ENCODE data around the gene CLDN17.

The CLDN17 gene

GRCh38 chr21:30138483-30138882 is 28.1 kb downstream of the CLDN17 start:
- TF ChIP-seq, protein P1, sequence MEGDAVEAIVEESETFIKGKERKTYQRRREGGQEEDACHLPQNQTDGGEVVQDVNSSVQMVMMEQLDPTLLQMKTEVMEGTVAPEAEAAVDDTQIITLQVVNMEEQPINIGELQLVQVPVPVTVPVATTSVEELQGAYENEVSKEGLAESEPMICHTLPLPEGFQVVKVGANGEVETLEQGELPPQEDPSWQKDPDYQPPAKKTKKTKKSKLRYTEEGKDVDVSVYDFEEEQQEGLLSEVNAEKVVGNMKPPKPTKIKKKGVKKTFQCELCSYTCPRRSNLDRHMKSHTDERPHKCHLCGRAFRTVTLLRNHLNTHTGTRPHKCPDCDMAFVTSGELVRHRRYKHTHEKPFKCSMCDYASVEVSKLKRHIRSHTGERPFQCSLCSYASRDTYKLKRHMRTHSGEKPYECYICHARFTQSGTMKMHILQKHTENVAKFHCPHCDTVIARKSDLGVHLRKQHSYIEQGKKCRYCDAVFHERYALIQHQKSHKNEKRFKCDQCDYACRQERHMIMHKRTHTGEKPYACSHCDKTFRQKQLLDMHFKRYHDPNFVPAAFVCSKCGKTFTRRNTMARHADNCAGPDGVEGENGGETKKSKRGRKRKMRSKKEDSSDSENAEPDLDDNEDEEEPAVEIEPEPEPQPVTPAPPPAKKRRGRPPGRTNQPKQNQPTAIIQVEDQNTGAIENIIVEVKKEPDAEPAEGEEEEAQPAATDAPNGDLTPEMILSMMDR (IDR thresholded peaks at IDR 0.05; ENCODE audit: low read depth, low read length, missing control alignments) = no peak
- no peak for DNase-seq (ENCODE audit: extremely low read depth, low read depth)
- no peak overlapping the region for H3K4me3 ChIP-seq (replicated peaks; ENCODE audit: low read depth, low read length)

DNA sequence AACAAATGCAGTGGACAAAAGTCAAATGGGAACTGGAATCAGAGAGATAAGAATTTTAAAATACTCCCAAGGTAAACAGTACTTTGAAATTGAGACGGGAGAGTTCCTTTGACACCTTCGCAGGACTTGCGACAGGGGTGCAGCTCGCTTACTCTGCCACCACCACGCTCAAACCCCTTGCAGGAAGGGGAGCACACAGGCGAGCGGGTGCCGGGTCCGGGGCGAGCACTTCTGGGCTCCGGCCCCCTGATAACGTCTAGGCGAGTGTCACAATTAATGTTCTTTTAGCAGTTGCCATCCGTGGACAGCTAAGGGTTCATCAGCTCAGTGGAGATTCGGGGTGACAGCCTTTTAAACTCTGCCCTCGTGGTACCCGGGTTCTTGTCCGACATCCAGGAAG is 37.4 kb downstream of the CLDN17 start:
- TF ChIP-seq, protein P1 (IDR thresholded peaks at IDR 0.05; ENCODE audit: low read depth, low read length, missing control alignments) = no peak
- DNase-seq (ENCODE audit: extremely low read depth, low read depth) = no peak
- no peak overlapping the region for H3K4me3 ChIP-seq (replicated peaks; ENCODE audit: low read depth, low read length)

- DNase-seq (ENCODE audit: extremely low read depth, low read depth) = no peak
- TF ChIP-seq, protein P1 (IDR thresholded peaks at IDR 0.05; ENCODE audit: low read depth, low read length, missing control alignments) = no peak
- no peak overlapping the region for H3K4me3 ChIP-seq (replicated peaks; ENCODE audit: low read depth, low read length)
These were observed 40.0 kb downstream of the CLDN17 start for GRCh38 chr21:30126576-30126975.

DNA sequence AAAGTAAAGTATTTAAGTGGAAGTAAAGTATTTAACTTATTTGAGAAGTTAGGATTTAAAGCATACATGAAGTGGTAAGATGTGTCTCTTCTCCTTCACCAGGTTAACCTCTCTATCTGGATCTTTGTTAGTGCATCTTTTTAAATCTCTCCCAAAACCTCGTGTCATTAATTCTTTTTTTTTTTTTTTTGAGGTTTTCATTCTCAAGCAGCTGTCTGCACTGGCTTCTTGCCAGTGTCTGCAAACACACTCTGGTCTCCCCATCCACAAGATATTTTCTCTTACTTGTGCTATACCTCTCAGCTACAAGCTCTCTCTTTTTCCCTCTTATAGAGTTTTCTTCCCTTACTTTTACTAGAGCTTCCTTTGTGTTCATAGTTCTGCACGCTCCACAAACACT is 49.0 kb downstream of the CLDN17 start:
- TF ChIP-seq, protein P1 (IDR thresholded peaks at IDR 0.05; ENCODE audit: low read depth, low read length, missing control alignments) = no peak
- H3K4me3 ChIP-seq (replicated peaks; ENCODE audit: low read depth, low read length) = no peak overlapping the region
- DNase-seq (ENCODE audit: extremely low read depth, low read depth) = no peak

- H3K4me3 ChIP-seq (replicated peaks; ENCODE audit: low read depth, low read length) = no peak overlapping the region
- TF ChIP-seq, protein P1 (IDR thresholded peaks at IDR 0.05; ENCODE audit: low read depth, low read length, missing control alignments) = no peak
- no peak for DNase-seq (ENCODE audit: extremely low read depth, low read depth)
These were observed 50.1 kb downstream of the CLDN17 start for GRCh38 chr21:30116479-30116878.
